ENCODE results near the gene CIAO2B. TPM values are rescaled to one million over a fixed set of nuclear protein-coding genes. Genes with fewer than 3 reads are reported as not detected.
A peak's percentile ranks its signal among the peaks of the same experiment; 100 is the strongest.

CIAO2B gene
- total and polyA plus RNA-seq, 9 donors, result 40.1 to 150 (median 66.7) TPM

GRCh38 chr16:66924527-66925321 lies 9.5 kb downstream of the CIAO2B start:
- intact Hi-C loops (cut with DNase I), result loop anchor here in 1 of 4 donors (2.0 kb wide), 1 partner anchor 22 kb away; no protein-coding TSS in a partner anchor
- WGBS, 3 donors, result 6 to 20% (median 6%) methylated on average over 24 to 72 of the region's 72 CpGs

GRCh38 chr16:66923866-66924265 lies 10.3 kb downstream of the CIAO2B start:
- TF ChIP-seq EP300 (IDR thresholded peaks at IDR 0.05), result no peak
- no peak for TF ChIP-seq POLR2A (IDR thresholded peaks at IDR 0.05)
- no peak for TF ChIP-seq CTCF (IDR thresholded peaks at IDR 0.05)
- 77 to 83% (median 79%) methylated on average over 3 of the region's 3 CpGs for WGBS, 3 donors
- Histone ChIP-seq H3K36me3 (no peaks in the 10 kb centered on the region), H3K4me3 (no peak overlapping the region), H3K9me3 (no peaks in the 10 kb centered on the region), H3K27me3 (no peaks in the 10 kb centered on the region), H3K27ac (no peak overlapping the region), H3K4me1 (ENCODE audit: insufficient read depth) (peaks cover 10% of the 10 kb centered on the region)
- intact Hi-C loops (cut with DNase I), result loop anchor here in 1 of 4 donors (2.0 kb wide), 1 partner anchor 21 kb away; no protein-coding TSS in a partner anchor
- DNase-seq, result no peak

More at GRCh38 chr16:66924527-66925321, 9.5 kb downstream of the CIAO2B start:
- peaks cover 10% of the 10 kb centered on the region for H3K4me1 ChIP-seq (ENCODE audit: insufficient read depth)
- no peaks in the 10 kb centered on the region for H3K27me3 ChIP-seq
- no peaks in the 10 kb centered on the region for H3K9me3 ChIP-seq
- peak overlapping the region; percentile 52 for H3K4me3 ChIP-seq
- H3K36me3 ChIP-seq, result no peaks in the 10 kb centered on the region
- TF ChIP-seq CTCF (IDR thresholded peaks at IDR 0.05) (peak in 2 of 3 donors; percentile 35 to 48), POLR2A (IDR thresholded peaks at IDR 0.05) (no peak)
- DNase-seq, result peak in 4 of 5 donors; percentile 48 to 64 (median 53)
- H3K27ac ChIP-seq, result peak overlapping the region; percentile 63 to 73

DNA sequence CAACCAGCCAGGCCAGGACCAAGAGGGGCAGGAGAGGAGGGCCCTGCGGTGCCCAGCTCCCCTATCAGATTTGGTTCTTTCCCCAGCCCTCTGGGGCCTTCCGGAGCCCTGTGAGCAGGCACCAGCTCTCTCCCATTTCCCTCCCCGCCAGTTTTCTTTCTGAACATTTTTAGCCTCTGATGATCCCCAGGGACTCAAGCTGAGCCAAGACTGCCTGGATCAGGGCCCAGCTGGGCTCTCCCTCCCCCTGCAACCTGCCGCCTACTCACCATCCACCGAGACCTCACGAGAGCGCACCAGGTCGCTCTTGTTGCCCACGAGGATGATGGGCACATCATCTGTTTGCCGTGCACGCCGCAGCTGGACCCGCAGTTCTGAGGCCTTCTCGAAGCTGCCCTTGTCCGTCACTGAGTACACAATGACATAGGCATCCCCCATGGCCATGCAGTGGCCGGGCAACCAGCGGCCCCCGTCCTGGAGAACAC lies 10.9 kb downstream of the CIAO2B start:
- intact Hi-C loops (cut with DNase I), result no loop called here
- Histone ChIP-seq H3K4me3 (no peak overlapping the region), H3K4me1 (ENCODE audit: insufficient read depth) (peaks cover 10% of the 10 kb centered on the region), H3K27ac (peak overlapping the region in 1 of 2 donors; percentile 32), H3K36me3 (no peaks in the 10 kb centered on the region), H3K27me3 (no peaks in the 10 kb centered on the region), H3K9me3 (no peaks in the 10 kb centered on the region)
- no peak for TF ChIP-seq CTCF (IDR thresholded peaks at IDR 0.05)
- no peak for TF ChIP-seq POLR2A (IDR thresholded peaks at IDR 0.05)
- no peak for TF ChIP-seq EP300 (IDR thresholded peaks at IDR 0.05)
- WGBS, 3 donors, result 32 to 41% (median 37%) methylated on average over 18 of the region's 18 CpGs
- DNase-seq, result peak; percentile 73 to 84 (median 76)

DNA sequence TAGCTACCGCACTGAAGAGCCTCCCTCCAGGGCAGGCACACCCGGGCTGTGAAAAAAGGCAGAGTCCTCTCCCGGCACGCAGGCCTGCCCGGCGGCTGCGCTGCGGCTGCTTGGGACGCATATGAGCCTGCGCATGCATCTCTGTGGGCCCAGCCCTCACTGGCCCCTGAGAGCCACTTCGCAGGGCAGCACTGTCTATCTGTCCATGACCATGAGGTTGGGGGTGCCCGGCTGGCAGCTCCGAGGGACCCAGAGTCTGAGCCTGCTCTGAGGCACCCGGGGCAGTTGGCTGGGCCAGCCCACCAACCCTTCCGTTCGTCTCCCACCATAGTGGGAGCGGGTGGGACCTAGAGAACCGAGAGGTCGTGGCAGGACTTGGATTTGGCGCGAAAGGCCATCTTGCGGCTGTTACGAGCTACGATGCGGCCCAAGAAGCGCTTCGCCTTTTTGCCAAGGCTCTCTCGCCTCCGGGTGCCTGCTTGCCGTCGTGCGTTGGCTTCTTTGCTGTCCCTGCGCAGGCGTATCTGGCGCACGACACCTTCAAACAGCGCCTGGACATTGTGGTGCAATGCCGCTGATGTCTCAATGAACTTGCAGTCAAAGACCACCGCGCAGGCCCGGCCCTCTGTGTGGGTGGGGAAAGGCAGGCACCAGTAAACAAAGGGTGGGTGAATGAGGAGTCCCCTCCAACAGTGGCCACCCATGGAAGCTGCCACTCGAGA lies 12.3 kb downstream of the CIAO2B start:
- H3K27me3 ChIP-seq, result no peaks in the 10 kb centered on the region
- intact Hi-C loops (cut with DNase I), result no loop called here
- no peaks in the 10 kb centered on the region for H3K9me3 ChIP-seq
- DNase-seq, result no peak
- TF ChIP-seq POLR2A (IDR thresholded peaks at IDR 0.05), result no peak
- TF ChIP-seq CTCF (IDR thresholded peaks at IDR 0.05), result no peak
- TF ChIP-seq EP300 (IDR thresholded peaks at IDR 0.05), result no peak
- peaks cover 10% of the 10 kb centered on the region for H3K4me1 ChIP-seq (ENCODE audit: insufficient read depth)
- no peak overlapping the region for H3K27ac ChIP-seq
- H3K4me3 ChIP-seq, result no peak overlapping the region
- H3K36me3 ChIP-seq, result no peaks in the 10 kb centered on the region
- 85 to 86% (median 86%) methylated on average over 42 of the region's 42 CpGs for WGBS, 3 donors

Measured in ovary (tissue), 9 donors.